Measurements from ENCODE around the gene RBFOX1. TPM values are rescaled to one million over a fixed set of nuclear protein-coding genes. Genes with fewer than 3 reads are reported as not detected.

The RBFOX1 gene
- total RNA-seq, 4 donors from 2014 or later: 0.29 to 0.30 TPM; not detected in 2

- H3K4me3 ChIP-seq (ENCODE audit: low read depth, poor library complexity, severe bottlenecking): no peak overlapping the region
- no peak for DNase-seq (ENCODE audit: low spot score in 2 of 2)
- no peak for TF ChIP-seq POLR2A (IDR thresholded peaks at IDR 0.05)
- TF ChIP-seq, protein P1, sequence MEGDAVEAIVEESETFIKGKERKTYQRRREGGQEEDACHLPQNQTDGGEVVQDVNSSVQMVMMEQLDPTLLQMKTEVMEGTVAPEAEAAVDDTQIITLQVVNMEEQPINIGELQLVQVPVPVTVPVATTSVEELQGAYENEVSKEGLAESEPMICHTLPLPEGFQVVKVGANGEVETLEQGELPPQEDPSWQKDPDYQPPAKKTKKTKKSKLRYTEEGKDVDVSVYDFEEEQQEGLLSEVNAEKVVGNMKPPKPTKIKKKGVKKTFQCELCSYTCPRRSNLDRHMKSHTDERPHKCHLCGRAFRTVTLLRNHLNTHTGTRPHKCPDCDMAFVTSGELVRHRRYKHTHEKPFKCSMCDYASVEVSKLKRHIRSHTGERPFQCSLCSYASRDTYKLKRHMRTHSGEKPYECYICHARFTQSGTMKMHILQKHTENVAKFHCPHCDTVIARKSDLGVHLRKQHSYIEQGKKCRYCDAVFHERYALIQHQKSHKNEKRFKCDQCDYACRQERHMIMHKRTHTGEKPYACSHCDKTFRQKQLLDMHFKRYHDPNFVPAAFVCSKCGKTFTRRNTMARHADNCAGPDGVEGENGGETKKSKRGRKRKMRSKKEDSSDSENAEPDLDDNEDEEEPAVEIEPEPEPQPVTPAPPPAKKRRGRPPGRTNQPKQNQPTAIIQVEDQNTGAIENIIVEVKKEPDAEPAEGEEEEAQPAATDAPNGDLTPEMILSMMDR (IDR thresholded peaks at IDR 0.05): no peak
- intact Hi-C loops (cut with DNase I; ENCODE audit: low total_unique reads): no loop called here
- WGBS, 2 donors: 88 to 89% methylated on average over 7 of the region's 7 CpGs
Observed at GRCh38 chr16:7705885-7706284, 373.2 kb downstream of the RBFOX1 start.

- WGBS, 2 donors: 61 to 72% methylated on average over 3 of the region's 3 CpGs
- no peak for TF ChIP-seq POLR2A (IDR thresholded peaks at IDR 0.05)
- TF ChIP-seq, protein P1 (IDR thresholded peaks at IDR 0.05): no peak
- no peak overlapping the region for H3K4me3 ChIP-seq (ENCODE audit: low read depth, poor library complexity, severe bottlenecking)
- intact Hi-C loops (cut with DNase I; ENCODE audit: low total_unique reads): no loop called here
- DNase-seq (ENCODE audit: low spot score in 2 of 2): no peak
Observed at GRCh38 chr16:7709186-7709585, 376.5 kb downstream of the RBFOX1 start.

DNA sequence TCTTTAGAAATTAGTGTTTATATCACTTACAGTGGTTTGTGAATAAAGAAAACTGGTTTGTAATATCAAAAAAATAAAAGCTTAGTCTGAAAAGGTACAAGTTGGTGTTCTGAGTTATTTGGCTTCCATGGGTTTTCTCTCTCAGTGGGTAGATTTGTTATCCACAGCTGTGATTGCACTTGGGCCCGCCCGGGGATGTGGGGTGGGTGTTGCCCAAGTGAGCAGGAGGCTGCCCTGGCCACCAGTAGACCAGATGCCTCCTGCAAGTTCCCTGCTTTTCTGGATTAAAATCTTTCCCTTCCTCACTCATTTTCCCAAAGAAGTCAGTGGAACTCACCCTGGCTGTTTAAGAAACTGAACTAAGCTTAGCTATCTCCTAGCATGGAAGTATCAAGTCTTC, 380.6 kb downstream of the RBFOX1 start:
- no peak for TF ChIP-seq POLR2A (IDR thresholded peaks at IDR 0.05)
- TF ChIP-seq, protein P1 (IDR thresholded peaks at IDR 0.05): no peak
- 66 to 67% methylated on average over 2 of the region's 2 CpGs for WGBS, 2 donors
- DNase-seq (ENCODE audit: low spot score in 2 of 2): no peak
- H3K4me3 ChIP-seq (ENCODE audit: low read depth, poor library complexity, severe bottlenecking): no peak overlapping the region
- intact Hi-C loops (cut with DNase I; ENCODE audit: low total_unique reads): no loop called here

DNA sequence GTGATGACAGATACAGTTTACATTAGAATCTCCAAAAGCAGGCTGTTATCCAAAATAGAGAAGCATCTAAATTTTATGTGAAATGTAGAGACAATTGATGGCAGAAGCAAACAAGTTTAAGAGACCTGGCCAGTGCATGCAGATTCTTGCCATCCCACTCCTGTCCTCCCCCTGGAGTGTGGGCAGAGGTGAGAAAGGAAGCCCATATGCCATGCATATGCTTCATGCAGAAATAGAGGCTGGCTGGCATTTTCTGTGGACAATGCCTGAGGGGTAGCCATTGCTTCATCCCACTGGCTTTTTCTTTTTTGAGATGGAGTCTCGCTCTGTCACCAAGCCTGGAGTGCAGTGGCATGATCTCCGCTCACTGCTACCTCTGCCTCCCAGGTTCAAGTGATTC, 382.1 kb downstream of the RBFOX1 start:
- intact Hi-C loops (cut with DNase I; ENCODE audit: low total_unique reads): no loop called here
- no peak for DNase-seq (ENCODE audit: low spot score in 2 of 2)
- no peak for TF ChIP-seq POLR2A (IDR thresholded peaks at IDR 0.05)
- TF ChIP-seq, protein P1 (IDR thresholded peaks at IDR 0.05): no peak
- H3K4me3 ChIP-seq (ENCODE audit: low read depth, poor library complexity, severe bottlenecking): no peak overlapping the region
- WGBS, 2 donors: 83 to 100% methylated on average over 2 of the region's 2 CpGs

- TF ChIP-seq, protein P1 (IDR thresholded peaks at IDR 0.05): no peak
- no peak for TF ChIP-seq POLR2A (IDR thresholded peaks at IDR 0.05)
- no peak for DNase-seq (ENCODE audit: low spot score in 2 of 2)
- no peak overlapping the region for H3K4me3 ChIP-seq (ENCODE audit: low read depth, poor library complexity, severe bottlenecking)
- 17 to 24% methylated on average over 18 of the region's 18 CpGs for WGBS, 2 donors
- intact Hi-C loops (cut with DNase I; ENCODE audit: low total_unique reads): no loop called here
Observed at GRCh38 chr16:7716660-7717550, 384.3 kb downstream of the RBFOX1 start.

All from lower leg skin (tissue), 4 donors.